Measurements from ENCODE around the gene PTOV1.
A peak's percentile ranks its signal among the peaks of the same experiment; 100 is the strongest.

PTOV1 gene

DNA sequence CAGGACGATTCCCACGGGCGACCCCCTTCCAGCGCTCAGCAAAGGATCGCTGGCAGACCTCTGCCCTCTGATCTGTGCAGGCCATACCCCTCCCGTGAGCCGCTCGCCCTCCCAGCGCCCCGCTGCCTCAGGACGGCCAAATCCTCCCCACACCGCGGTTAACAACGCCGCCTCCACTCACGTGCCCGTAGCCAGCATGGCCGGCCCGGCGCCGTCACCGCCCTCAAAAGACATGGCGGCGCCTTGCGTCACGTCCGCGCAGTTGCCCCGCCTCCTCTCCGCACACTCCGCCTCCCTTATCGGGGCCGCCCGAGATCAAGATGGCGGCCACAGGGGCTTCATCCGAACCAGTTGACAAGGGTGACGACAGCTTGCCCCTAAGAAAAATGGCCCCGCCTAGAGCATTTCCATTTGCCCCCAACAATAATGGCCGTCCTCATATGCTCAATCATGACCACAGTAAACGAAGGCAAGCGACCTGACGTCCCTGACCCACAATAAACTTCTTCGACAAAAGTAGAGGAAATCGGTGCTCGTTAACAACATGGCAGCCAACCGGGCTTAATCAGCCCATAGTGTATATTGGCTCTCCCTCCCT lies 25.6 kb downstream of the PTOV1 start:
- peak; percentile 95 for DNase-seq

- DNase-seq: peak; percentile 96
These were observed 26.3 kb downstream of the PTOV1 start, which contains the start of the genes AKT1S1 and TBC1D17 for GRCh38 chr19:49877020-49877878. Gene AKT1S1 (minus strand): TSS chr19:49877355. CDS start chr19:49873295, 4,060 bp downstream. Gene TBC1D17 (plus strand): TSS chr19:49877702. CDS start chr19:49877724, 22 bp downstream.

DNA sequence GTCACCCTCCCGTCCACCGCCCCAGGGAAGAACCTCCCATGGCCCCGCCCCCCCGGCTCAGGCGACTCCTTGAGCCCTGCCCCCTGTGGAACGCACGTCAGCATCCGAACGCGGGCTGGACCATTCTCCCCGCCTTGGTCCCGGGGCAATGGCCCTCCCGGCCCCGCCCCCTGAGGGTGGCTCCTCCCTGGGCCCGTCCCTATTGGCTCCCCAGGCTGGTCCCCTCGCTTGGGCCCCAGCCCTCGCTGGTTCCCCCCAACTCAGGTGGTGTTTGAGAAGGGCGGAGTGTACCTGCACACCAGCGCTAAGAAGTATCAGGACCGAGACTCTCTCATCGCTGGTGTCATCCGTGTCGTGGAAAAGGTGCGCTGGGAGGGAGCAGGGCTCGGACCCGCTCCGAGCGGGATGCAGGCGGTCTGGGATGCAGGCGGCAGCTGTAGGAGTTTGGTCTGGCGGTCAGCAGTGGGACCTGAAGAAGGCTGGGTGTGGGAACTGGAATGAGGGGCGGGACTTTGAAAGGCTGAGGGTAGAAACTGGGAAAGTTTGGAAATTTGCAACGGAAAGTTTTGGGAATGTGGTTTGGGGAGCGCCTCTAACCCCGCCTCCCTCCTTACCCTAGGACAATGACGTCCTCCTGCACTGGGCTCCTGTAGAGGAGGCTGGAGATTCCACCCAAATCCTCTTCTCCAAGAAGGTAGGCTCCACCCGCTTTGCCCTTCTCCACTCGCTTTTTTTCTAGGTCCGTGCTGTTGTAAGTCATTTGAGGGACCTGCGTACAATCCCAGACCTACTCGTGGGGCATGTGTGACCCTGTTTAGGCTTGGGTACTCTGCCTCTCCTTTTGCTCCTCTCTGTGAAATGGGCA lies 27.2 kb downstream of the PTOV1 start:
- DNase-seq: peak; percentile 99

DNA sequence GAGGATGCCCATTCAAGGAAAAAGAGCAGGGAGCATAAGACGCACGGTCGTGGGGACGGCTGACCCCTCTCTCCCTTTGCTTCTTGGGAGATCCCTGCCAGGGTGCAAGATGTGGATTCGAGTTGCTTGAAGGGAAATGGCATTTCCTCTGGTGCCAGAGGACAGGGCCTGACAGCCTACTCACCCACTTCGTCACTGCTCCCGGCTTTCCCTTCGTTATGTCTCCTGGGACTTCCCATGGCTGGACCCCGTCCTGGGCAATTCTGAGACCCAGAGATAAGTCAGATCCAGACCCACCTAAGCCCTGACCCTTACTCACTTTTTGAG lies 27.7 kb downstream of the PTOV1 start:
- no peak for DNase-seq

GRCh38 chr19:49879243-49879963 lies 28.4 kb downstream of the PTOV1 start:
- no peak for DNase-seq

DNA sequence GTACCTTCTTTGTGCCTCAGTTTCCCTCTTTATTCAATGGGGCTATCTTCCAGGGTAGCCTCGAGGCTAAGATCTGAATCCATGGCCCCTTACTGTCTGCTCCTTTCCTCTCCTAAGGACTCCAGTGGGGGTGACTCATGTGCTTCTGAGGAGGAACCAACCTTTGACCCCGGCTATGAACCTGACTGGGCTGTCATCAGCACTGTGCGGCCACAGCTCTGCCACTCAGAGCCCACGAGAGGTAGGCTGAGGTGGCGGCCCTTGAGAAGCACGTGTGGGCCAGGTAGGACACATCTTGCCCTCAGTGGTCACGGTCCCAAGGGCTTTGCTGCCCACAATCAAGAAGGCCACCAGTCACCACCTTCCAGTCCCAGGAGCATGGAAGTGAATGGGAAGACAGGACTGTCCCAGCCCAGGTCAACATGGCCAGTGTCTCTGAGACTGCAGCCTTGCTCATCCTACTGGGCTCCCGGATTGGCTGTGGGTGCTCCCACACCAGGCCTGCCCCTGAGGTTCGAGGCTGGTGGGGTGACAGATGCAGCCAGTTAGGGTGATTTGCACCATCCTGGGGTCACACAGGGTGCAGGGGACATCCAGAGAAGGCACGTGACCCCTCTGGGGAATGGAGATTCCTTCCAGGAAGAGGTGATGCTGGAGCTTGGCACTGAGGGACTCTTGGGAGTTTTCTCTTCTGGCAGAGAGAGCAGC lies 29.4 kb downstream of the PTOV1 start:
- DNase-seq: no peak

- DNase-seq: no peak
These were observed 30.2 kb downstream of the PTOV1 start for GRCh38 chr19:49881186-49881585.

GRCh38 chr19:49881672-49882394 lies 30.9 kb downstream of the PTOV1 start:
- DNase-seq: no peak

DNA sequence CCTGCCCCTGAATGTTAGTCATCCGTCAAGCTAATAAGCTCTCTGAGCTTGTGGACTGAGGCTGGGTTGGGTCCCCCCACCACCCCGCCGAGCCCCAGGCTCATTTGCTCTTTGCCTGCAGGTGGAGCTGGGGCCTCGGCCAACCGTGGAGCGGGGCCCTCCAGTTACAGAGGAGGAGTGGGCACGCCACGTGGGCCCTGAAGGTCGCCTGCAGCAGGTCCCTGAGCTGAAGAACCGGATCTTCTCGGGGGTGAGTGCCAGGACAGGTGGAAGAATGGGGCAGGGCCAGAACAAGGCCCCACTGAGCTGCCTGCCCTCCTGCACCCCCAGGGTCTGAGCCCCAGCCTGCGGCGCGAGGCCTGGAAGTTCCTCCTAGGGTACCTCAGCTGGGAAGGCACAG lies 31.7 kb downstream of the PTOV1 start:
- DNase-seq: no peak

GRCh38 chr19:49883094-49883493 lies 32.1 kb downstream of the PTOV1 start:
- DNase-seq: no peak

DNA sequence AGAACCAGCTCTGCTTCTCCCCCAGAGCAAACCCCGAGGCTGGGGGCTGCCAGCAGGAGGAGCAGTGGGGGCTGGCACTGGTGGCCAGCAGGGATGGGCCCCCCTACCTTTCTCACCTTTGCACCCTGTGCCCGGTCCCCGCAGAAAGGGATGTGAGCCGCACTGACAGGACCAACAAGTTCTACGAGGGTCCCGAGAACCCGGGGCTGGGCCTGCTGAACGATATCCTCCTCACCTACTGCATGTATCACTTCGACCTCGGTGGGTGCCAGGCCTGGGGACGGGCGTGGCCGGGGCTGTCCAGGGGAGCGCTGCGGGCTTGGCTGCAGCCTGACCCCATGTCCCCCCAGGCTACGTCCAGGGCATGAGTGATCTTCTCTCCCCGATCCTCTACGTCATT lies 33.1 kb downstream of the PTOV1 start:
- no peak for DNase-seq

DNA sequence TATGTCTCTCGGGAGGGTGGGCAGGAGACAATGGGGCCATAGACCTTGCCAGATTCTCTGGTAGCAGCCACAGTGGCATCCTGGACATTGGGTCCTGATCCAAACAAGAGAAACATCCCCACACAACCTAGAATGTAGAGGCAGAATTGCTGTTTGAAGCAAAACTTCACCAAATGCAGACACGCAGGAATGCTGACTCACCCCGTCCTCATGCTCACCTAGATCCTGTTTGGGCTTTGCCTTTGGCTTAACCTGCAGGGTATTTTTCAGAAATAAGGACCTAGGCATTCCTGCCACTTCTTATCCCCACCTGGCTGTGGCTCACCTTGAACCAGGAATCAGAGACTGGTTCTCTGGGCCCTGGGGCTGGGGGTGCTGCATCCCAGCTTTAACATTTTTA lies 33.8 kb downstream of the PTOV1 start:
- DNase-seq: no peak

DNA sequence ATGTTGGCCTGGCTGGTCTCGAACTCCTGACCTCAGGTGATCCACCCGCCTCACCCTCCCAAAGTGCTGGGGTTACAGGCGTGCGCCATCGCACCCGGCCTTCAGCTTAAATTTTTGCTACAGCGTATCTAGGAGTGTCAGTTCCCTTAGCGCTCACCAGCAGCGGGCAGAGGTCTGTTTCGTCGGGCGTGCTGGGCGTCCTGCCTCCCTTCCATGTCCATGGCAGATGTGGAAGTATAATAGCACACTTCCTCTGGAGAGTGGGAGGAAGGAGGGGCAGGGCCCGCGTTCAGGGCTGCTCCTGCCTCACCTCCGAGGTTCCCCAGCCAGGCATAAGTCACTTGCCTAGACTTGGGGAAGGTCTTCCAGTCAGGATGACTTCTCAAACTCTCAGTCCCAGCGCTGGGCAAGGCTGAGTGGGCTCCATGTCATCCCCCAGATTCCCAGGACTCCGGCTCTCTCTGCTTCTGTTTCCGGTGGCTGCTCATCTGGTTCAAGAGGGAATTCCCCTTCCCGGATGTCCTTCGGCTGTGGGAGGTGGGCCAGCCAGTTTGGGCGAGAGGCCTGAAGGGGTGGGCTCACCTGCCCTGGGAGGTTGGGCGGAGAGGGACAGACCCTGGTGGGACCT lies 36.2 kb downstream of the PTOV1 start:
- no peak for DNase-seq

DNA sequence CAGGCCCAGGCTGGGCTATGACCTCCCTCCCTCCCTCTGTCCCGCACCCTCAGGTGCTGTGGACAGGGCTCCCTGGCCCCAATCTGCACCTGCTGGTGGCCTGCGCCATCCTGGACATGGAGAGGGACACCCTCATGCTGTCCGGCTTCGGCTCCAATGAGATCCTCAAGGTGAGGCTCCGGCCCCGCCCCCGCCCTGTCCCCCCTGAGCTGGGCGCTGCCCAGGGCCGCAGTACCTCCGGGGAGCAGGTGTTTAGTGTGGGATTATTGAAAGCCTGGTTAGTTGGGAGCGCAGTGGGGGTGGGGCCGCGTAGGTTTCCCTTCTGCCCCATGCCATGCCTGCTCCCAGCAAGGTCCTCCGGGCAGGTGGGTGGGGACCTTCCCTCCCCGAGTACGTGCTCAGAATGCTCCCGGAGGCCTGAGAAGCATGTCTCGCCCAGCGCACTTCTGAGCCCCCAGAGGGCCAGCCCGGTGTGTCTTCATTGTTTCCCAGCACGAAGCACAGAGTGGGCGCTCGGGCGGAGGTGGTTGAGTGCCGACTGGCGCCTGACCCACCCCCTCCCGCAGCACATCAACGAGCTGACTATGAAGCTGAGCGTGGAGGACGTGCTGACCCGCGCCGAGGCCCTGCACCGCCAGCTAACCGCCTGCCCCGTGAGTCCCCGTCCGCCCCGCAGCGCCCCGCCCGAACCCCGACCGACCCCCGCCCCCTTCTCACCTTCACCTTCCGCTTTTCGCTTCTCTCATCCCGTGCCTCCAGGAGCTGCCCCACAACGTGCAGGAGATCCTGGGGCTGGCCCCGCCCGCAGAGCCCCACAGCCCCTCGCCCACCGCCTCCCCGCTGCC lies 36.9 kb downstream of the PTOV1 start:
- no peak for DNase-seq

GRCh38 chr19:49888510-49888824 lies 37.5 kb downstream of the PTOV1 start:
- no peak for DNase-seq

DNA sequence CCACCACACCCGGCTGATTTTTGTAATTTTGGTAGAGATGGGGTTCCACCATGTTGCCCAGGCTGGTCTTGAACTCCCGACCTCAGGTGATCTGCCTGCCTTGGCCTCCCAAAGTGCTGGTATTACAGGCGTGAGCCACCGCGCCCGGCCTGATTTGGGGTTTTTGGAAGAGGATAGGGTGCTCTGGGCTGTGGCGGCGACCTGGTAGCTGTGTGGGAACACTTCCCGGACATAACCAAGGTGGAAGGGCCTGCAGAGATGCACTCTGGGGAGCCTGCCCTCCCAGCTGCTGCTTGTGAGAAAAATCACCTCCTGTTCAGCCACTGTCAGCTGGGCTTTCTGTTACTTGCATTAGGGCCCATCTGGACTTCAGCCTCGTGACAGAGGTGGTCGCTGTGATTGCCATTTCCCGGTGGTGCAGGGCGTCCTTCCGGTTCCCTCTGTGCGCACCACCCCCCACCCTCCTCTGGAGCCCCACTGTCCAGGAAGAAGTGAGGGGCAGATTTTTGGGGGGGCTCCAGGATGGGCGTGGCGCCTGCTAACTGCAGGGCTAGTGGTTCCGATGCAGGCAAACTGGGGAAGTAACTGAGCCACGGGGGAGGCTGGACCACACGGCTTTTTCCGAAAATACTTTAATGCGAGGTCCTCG lies 38.2 kb downstream of the PTOV1 start:
- no peak for DNase-seq

- peak; percentile 62 for DNase-seq
These were observed 38.9 kb downstream of the PTOV1 start for GRCh38 chr19:49889687-49890348.

GRCh38 chr19:49890349-49891311 lies 39.7 kb downstream of the PTOV1 start:
- peak; percentile 71 for DNase-seq

Data from T-helper 9 cell (primary cell).